ENCODE results near the gene AHCYL1.

- TF ChIP-seq, protein P1, sequence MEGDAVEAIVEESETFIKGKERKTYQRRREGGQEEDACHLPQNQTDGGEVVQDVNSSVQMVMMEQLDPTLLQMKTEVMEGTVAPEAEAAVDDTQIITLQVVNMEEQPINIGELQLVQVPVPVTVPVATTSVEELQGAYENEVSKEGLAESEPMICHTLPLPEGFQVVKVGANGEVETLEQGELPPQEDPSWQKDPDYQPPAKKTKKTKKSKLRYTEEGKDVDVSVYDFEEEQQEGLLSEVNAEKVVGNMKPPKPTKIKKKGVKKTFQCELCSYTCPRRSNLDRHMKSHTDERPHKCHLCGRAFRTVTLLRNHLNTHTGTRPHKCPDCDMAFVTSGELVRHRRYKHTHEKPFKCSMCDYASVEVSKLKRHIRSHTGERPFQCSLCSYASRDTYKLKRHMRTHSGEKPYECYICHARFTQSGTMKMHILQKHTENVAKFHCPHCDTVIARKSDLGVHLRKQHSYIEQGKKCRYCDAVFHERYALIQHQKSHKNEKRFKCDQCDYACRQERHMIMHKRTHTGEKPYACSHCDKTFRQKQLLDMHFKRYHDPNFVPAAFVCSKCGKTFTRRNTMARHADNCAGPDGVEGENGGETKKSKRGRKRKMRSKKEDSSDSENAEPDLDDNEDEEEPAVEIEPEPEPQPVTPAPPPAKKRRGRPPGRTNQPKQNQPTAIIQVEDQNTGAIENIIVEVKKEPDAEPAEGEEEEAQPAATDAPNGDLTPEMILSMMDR (IDR thresholded peaks at IDR 0.05; ENCODE audit: low read depth, low read length, missing input control): no peak
- TF ChIP-seq HNF4G (IDR thresholded peaks at IDR 0.05) (no peak), GABPA (IDR thresholded peaks at IDR 0.05 in 1 of 2, conservative IDR thresholded peaks at IDR 0.05 in 1 of 2) (no peak), FOXA1 (IDR thresholded peaks at IDR 0.05) (no peak), HNF4A (conservative IDR thresholded peaks at IDR 0.05) (no peak), RAD21 (IDR thresholded peaks at IDR 0.05) (no peak), JUND (IDR thresholded peaks at IDR 0.05) (no peak), YY1 (IDR thresholded peaks at IDR 0.05) (no peak)
- TF ChIP-seq, protein P2, sequence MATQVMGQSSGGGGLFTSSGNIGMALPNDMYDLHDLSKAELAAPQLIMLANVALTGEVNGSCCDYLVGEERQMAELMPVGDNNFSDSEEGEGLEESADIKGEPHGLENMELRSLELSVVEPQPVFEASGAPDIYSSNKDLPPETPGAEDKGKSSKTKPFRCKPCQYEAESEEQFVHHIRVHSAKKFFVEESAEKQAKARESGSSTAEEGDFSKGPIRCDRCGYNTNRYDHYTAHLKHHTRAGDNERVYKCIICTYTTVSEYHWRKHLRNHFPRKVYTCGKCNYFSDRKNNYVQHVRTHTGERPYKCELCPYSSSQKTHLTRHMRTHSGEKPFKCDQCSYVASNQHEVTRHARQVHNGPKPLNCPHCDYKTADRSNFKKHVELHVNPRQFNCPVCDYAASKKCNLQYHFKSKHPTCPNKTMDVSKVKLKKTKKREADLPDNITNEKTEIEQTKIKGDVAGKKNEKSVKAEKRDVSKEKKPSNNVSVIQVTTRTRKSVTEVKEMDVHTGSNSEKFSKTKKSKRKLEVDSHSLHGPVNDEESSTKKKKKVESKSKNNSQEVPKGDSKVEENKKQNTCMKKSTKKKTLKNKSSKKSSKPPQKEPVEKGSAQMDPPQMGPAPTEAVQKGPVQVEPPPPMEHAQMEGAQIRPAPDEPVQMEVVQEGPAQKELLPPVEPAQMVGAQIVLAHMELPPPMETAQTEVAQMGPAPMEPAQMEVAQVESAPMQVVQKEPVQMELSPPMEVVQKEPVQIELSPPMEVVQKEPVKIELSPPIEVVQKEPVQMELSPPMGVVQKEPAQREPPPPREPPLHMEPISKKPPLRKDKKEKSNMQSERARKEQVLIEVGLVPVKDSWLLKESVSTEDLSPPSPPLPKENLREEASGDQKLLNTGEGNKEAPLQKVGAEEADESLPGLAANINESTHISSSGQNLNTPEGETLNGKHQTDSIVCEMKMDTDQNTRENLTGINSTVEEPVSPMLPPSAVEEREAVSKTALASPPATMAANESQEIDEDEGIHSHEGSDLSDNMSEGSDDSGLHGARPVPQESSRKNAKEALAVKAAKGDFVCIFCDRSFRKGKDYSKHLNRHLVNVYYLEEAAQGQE (IDR thresholded peaks at IDR 0.05): no peak
- TF ChIP-seq, protein P3, sequence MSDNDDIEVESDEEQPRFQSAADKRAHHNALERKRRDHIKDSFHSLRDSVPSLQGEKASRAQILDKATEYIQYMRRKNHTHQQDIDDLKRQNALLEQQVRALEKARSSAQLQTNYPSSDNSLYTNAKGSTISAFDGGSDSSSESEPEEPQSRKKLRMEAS (IDR thresholded peaks at IDR 0.05): no peak
- TF ChIP-seq, protein P4, sequence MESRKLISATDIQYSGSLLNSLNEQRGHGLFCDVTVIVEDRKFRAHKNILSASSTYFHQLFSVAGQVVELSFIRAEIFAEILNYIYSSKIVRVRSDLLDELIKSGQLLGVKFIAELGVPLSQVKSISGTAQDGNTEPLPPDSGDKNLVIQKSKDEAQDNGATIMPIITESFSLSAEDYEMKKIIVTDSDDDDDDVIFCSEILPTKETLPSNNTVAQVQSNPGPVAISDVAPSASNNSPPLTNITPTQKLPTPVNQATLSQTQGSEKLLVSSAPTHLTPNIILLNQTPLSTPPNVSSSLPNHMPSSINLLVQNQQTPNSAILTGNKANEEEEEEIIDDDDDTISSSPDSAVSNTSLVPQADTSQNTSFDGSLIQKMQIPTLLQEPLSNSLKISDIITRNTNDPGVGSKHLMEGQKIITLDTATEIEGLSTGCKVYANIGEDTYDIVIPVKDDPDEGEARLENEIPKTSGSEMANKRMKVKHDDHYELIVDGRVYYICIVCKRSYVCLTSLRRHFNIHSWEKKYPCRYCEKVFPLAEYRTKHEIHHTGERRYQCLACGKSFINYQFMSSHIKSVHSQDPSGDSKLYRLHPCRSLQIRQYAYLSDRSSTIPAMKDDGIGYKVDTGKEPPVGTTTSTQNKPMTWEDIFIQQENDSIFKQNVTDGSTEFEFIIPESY (IDR thresholded peaks at IDR 0.05): no peak
Observed at GRCh38 chr1:109971559-109971958, 13.0 kb upstream of the AHCYL1 start.
